Measurements from ENCODE around the gene CORO2B. TPM values are rescaled to one million over a fixed set of nuclear protein-coding genes. Genes with fewer than 3 reads are reported as not detected.
A peak's percentile ranks its signal among the peaks of the same experiment; 100 is the strongest.

The CORO2B gene
- total RNA-seq, 1 donor from 2014 or later = 3.6 TPM

GRCh38 chr15:68774521-68775235 is 195.9 kb downstream of the CORO2B start:
- H3K36me3 ChIP-seq = peaks cover 16% of the 10 kb centered on the region
- no peak for TF ChIP-seq CTCF (IDR thresholded peaks at IDR 0.05)

DNA sequence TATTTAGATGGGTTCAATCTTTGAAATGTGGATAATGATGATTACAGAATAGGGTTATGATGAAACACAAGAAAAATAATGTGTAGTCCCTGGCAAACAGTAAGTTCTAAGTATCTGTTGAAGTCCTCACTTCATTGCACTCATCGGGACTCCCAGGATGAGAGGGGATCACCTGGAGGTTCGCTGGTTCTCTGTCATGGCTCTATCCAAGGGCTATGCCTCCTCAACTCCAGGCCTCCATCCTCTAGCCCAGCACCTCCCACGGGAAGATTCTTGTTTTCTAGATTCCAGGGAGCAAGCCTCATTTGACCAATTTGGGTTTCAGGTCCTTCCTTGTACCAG is 196.4 kb downstream of the CORO2B start:
- Histone ChIP-seq H3K36me3 (peaks cover 19% of the 10 kb centered on the region), H3K9me3 (no peaks in the 10 kb centered on the region), H3K27me3 (no peaks in the 10 kb centered on the region), H3K4me1 (peaks cover 13% of the 10 kb centered on the region), H3K27ac (no peak overlapping the region), H3K4me3 (no peak overlapping the region)
- intact Hi-C loops (cut with DNase I) = no loop called here
- ATAC-seq = no peak
- no peak for DNase-seq
- no peak for TF ChIP-seq CTCF (IDR thresholded peaks at IDR 0.05)

More at GRCh38 chr15:68774521-68775235, 195.9 kb downstream of the CORO2B start:
- ATAC-seq (no peak), DNase-seq (no peak)
- H3K27ac ChIP-seq = no peak overlapping the region
- no peaks in the 10 kb centered on the region for H3K9me3 ChIP-seq
- H3K4me1 ChIP-seq = peaks cover 13% of the 10 kb centered on the region
- H3K27me3 ChIP-seq = no peaks in the 10 kb centered on the region
- intact Hi-C loops (cut with DNase I) = no loop called here
- H3K4me3 ChIP-seq = no peak overlapping the region

- intact Hi-C loops (cut with DNase I) = no loop called here
- H3K4me1 ChIP-seq = peaks cover 13% of the 10 kb centered on the region
- ATAC-seq = peak; percentile 55
- TF ChIP-seq CTCF (IDR thresholded peaks at IDR 0.05) = no peak
- no peaks in the 10 kb centered on the region for H3K9me3 ChIP-seq
- H3K36me3 ChIP-seq = peaks cover 26% of the 10 kb centered on the region
- no peak overlapping the region for H3K4me3 ChIP-seq
- no peak overlapping the region for H3K27ac ChIP-seq
- DNase-seq = no peak
- no peaks in the 10 kb centered on the region for H3K27me3 ChIP-seq
Observed at GRCh38 chr15:68775671-68776476, 197.1 kb downstream of the CORO2B start.

DNA sequence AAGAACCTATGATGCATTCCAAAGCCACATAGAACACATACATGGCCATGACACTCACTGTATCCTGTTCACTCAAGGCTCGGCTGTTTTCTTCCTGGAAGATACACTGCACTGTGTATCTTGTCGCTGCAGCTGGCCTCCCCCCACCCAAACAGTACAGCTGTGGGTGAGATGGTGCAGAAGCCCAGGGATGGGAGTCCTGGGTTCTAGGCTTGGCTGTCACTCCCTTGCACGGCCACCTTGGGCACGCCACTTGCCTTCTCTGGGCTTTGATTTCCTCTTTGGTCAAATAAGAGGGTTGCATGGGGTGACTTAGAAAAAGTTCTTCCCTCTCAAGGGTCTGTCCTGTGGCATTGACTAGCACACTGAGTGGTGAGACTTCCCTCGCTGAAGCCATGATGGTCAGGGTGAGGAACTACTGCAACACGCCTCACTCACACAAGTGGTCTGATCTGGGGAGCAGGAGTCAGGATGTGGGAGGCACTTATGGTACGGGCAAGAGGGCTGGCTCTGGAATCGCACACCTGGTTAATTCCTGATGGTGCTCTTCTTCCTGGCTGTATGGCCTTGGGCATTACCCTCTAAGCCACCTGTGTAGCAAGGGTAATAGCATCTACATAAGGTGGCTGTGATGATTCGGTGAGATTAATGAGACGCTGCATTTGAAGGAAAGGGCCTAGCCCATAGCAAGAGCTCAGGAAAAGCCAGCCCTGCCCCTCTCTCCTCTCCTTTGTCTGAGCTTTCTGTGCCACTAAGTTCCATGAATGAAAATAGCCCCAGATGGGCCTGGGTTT is 197.9 kb downstream of the CORO2B start:
- H3K27ac ChIP-seq = no peak overlapping the region
- H3K4me3 ChIP-seq = no peak overlapping the region
- ATAC-seq (peak; percentile 19), DNase-seq (no peak)
- peaks cover 17% of the 10 kb centered on the region for H3K4me1 ChIP-seq
- intact Hi-C loops (cut with DNase I) = no loop called here
- TF ChIP-seq CTCF (IDR thresholded peaks at IDR 0.05) = no peak
- H3K27me3 ChIP-seq = no peaks in the 10 kb centered on the region
- H3K9me3 ChIP-seq = no peaks in the 10 kb centered on the region
- H3K36me3 ChIP-seq = peaks cover 28% of the 10 kb centered on the region

Other genes with a start within 250 kb of the CORO2B start
- 7.1 TPM for gene ITGA11, start 146.8 kb upstream of the CORO2B start, total RNA-seq
- 114 TPM for gene ANP32A, start 241.9 kb downstream of the CORO2B start, total RNA-seq